Activated naive CD4-positive, alpha-beta T cell (primary cell): ENCODE data around the gene FOXD2.

Experiments used
- DNase-seq, 4 experiments: peaks; one replicate each; lab custom pipeline; 2025; lab: John Stamatoyannopoulos, UW

FOXD2 gene

DNA sequence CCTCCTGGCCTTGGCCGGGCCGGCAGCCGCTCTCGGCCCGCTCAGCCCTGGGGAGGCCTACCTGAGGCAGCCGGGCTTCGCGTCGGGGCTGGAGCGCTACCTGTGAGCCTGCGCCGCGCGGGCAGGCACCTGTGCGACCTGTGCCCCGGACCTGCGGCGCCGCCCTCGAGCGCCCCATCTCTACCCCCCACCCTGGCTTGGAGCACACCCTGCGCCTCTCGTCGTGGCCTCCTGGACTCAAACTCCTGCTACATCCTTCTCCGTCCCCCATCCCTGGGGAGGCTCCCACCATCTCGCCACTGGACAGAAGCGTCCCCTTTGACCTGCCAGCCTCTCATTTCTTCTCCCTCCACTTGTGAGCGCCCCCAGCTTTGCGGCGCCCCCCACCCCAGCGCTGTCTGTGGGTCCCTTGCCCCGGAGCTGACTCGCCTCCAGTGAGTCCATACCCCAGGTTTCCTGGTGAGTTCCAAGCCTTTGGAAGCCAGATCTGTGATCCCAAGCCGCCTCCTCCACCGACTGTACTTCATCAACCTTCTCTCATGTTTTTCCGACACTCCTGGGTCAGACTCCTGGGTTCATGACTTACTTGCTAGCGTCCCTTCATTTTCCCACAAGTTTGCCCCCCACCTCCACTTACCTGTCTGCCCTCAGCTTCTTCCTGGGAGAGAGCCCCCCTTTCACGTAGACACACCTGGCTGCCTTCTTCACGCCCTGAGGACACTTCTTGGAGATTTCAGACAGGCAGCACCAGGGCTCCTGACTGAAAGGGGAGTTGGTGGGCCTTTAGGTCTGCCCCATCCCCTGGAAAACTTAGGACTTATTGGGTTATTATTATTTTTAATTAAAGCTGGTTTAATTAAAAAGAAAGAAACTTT, 20.4 kb upstream of the FOXD2 start:
- no peak for DNase-seq

DNA sequence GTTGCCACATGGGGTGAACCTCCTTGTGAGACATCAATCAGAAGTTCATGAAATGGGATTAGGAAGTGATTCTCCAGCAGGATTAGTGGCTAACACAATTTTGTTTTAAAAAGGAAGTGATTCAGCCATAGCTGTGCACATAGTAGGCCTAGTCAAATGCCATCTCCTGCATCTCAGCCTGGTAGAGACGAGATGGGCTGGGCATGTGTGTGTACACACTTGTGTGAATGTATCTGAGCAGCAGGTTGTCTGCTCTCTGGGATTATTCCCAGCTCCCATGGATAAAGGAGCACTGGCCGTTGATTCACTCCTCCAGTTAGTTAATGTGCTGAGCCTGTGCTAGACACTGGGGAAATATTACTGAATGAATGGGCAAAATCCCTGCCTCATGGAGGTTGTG, 19.7 kb upstream of the FOXD2 start:
- DNase-seq: no peak

- DNase-seq: no peak
These were observed 19.0 kb upstream of the FOXD2 start for GRCh38 chr1:47418681-47419325.

DNA sequence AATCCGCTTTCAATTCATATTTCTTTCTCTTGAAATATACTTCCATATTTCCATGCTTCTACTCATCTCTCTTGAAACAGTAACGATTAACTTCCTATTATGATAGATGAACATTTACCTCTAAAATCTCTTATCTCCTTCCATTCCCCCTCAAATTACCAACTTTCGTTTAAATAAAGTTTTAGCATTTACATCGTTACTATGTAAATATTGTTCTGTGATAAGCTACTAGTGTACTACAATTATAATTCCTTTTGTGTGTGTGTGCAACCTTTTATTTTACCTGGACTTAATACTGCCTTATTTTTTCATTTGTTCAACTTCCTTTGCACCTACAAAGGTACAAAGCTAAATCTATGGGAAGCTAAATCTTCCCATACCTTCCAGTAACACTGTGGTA, 17.3 kb upstream of the FOXD2 start:
- DNase-seq: no peak

DNA sequence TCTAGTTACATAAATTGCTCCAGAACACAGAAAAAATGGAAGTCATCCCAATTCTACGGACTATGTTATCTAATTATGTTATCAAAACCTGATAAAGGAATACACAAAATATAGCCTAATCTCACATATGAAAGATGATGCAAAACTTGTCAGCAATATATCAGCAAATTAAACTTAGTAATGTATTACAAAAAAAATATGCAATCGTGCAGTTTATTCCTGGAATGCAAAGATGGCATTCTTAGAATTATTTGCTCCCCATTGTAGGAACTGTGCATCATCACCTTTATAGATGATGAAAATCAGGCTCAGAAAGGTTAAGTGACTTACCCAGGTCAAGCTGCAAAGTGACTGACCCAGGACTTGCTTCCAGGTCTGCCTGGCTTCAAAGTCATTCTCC, 14.0 kb upstream of the FOXD2 start:
- DNase-seq: no peak

GRCh38 chr1:47424336-47424982, 13.4 kb upstream of the FOXD2 start:
- no peak for DNase-seq

GRCh38 chr1:47431534-47431933, 6.3 kb upstream of the FOXD2 start:
- DNase-seq: no peak

- DNase-seq: peak in 2 of 4 experiments; percentile 24 to 44
These were observed 5.5 kb upstream of the FOXD2 start for GRCh38 chr1:47432071-47433036.

DNA sequence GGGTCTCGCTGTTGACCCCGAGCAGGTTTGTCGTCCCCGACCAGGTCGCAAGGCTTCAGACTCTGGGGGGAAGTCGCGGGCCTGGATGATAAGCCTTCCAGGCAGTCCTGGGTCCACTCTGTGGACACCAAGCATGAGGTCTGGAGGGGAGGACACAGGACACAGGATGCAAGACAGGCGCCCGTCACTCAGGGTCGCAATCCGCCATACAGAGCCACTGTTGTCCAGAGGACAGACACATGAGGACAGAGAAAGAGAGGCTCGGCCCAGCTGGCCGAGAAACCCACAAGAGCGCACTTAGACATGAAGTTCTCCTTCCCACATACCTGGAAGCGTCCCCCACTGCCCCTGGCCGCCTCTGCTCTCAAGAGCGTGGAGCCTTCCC, 4.8 kb upstream of the FOXD2 start:
- DNase-seq: no peak

GRCh38 chr1:47433477-47434050, 4.3 kb upstream of the FOXD2 start:
- DNase-seq: no peak

GRCh38 chr1:47434051-47434842, 3.6 kb upstream of the FOXD2 start:
- no peak for DNase-seq

GRCh38 chr1:47435506-47436303, 2.1 kb upstream of the FOXD2 start:
- no peak for DNase-seq

DNA sequence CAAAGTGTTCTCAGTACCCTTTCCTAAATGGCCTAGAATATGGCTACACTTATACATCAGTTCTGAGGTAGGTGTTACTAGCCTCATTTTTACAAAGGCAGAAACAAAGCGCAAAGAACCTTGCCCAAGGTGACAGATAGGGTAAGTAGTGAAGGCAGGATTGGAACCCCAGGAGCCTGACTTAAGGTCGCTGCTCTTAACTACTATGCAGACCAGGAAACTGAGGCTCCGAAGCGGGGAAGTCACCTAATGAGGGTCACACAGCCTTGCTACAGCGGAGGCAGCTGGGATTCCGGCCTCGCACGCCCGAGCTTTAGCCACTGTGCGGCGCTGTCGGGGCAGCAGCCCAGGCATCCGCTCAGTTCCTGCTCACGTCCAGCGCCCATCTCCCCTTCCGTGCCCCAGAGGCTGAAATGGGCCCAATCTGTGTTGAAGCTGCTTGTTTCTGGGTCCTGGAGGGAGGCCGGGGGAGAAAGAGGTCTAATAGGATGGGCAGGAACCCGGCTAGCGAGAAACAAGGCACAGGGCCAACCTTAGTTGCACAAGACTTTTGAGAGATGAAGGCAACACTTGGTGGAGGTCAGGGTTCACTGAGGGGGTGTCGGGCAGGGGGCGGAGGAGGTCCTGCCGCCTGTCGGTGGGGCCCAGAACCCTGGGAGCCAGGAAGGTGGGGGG, 1.4 kb upstream of the FOXD2 start:
- peak; percentile 25 to 66 (median 48) for DNase-seq

DNA sequence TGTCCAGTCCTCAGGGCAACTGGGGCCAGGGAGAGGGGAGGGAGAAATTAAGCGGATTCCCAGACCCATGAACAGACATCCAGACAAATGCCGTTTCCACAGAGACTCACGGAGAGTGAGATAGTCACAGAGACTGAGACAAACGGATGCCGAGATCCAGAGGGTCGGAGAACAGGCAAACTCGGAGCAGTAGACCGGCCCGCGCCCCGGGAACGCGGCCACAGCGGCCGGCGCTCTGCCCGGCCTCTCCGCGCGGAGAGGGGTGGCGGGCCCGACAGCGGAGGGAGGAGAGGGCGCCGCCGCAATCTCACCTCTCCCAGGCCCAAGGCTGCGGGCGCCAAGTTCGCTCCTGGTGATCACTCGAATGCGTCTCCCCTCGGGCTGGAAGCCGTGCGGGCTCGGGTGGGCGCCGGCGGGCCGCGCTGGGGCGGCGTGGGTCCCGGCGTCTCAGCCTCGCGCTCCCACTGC, 831 bp upstream of the FOXD2 start:
- no peak for DNase-seq

GRCh38 chr1:47438165-47439016, 547 bp downstream of the FOXD2 start:
- peak in 1 of 4 experiments; percentile 25 for DNase-seq

DNA sequence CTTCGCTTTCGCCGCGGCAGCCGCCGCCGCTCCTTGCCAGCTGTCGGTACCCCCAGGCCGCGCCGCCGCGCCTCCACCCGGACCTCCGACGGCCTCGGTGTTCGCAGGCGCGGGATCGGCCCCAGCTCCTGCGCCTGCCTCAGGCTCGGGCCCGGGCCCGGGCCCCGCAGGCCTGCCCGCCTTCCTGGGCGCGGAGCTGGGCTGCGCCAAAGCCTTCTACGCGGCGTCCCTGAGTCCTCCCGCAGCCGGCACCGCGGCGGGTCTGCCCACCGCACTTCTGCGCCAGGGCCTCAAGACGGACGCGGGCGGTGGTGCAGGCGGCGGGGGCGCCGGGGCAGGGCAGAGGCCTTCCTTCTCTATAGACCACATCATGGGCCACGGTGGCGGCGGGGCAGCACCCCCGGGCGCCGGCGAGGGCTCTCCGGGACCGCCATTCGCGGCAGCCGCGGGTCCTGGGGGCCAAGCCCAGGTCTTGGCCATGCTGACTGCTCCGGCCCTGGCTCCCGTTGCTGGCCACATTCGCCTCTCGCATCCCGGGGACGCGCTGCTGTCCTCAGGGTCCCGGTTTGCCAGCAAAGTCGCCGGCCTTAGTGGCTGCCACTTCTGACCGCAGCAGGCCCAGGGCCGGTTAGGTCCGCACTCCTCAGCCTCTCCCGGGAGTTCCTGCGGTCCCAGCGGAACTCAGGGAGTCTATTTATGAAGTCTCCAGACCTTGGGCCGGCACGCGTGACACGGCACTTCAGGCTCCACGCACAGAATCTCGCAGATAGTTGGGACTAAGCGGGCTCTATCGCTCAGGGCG, 1.4 kb downstream of the FOXD2 start:
- DNase-seq: no peak
